Subcutaneous adipose tissue (tissue), 4 donors: Measurements from ENCODE around the gene TNS1. TPM values are rescaled to one million over a fixed set of nuclear protein-coding genes. Genes with fewer than 3 reads are reported as not detected.

Experiments used
- CTCF ChIP-seq: fragments of 450-650 bp; IDR thresholded peaks from one replicate; pipeline ENCODE4 v1.5.1; 2016; ENCODE audit warnings: low read depth, mild to moderate bottlenecking, control low read depth, antibody characterized with exemption, moderate library complexity
- total RNA-seq, 4 donors: library from RNA; depleted of rRNA; stranded (reverse); fragments of >200 nt; gene quantifications; one replicate each; pipeline ENCODE4 v1.1.0, GENCODE V29; 2016

The TNS1 gene
- total RNA-seq, 4 donors from 2014 or later: 310 to 1,168 (median 450) TPM

- TF ChIP-seq CTCF: no peak
Measured at GRCh38 chr2:217986256-217986961, 16.4 kb downstream of the TNS1 start.

- no peak for TF ChIP-seq CTCF
Measured at GRCh38 chr2:217983276-217984233, 19.2 kb downstream of the TNS1 start.

GRCh38 chr2:217981971-217982370, 20.8 kb downstream of the TNS1 start:
- no peak for TF ChIP-seq CTCF

- TF ChIP-seq CTCF: no peak
Measured at GRCh38 chr2:217981084-217981730, 21.6 kb downstream of the TNS1 start.

GRCh38 chr2:217980591-217980990, 22.2 kb downstream of the TNS1 start:
- no peak for TF ChIP-seq CTCF

- TF ChIP-seq CTCF: no peak
Measured at GRCh38 chr2:217980036-217980435, 22.8 kb downstream of the TNS1 start.
